Stomach (tissue), 9 donors: ENCODE data around the gene MANSC1. TPM values are rescaled to one million over a fixed set of nuclear protein-coding genes. Genes with fewer than 3 reads are reported as not detected.

Source experiments
- DNase-seq, 2 donors: peaks; one replicate each; pipeline versions ENCODE4 v3.0.0 to v3.0.0-alpha.2; 2013 to 2019
- H3K27ac ChIP-seq, 5 donors: fragments of 200-600 bp in 4 of 5; sonication (generic) in 4 of 5; one replicate each; pipeline ENCODE4 v1.5.1; 2013 to 2019; ENCODE audit warnings: mild to moderate bottlenecking in 1 of 5, moderate library complexity in 1 of 5
- H3K27me3 ChIP-seq, 3 donors: fragments of 200-600 bp; sonication (generic); one replicate each; pipeline ENCODE4 v1.5.1; 2017 to 2019; ENCODE audit warnings: mixed run types in 1 of 3
- H3K36me3 ChIP-seq, 4 donors: fragments of 200-600 bp; sonication (generic); 1 replicate in 3 of 4; 2 replicates in 1 of 4; pipeline ENCODE4 v1.5.1; 2016 to 2019
- H3K4me1 ChIP-seq, 4 donors: fragments of 200-600 bp; sonication (generic); one replicate each; pipeline ENCODE4 v1.5.1; 2016 to 2019
- H3K4me3 ChIP-seq, 4 donors: fragments of 200-600 bp; sonication (generic) in 3 of 4; one replicate each; pipeline ENCODE4 v1.5.1; 2016 to 2019; ENCODE audit warnings: mild to moderate bottlenecking in 1 of 4
- H3K9me3 ChIP-seq, 4 donors: fragments of 200-600 bp; sonication (generic); one replicate each; pipeline ENCODE4 v1.5.1; 2016 to 2019
- CTCF ChIP-seq, 7 experiments: fragments of 450-650 bp in 4 of 7; fragments of 200-600 bp in 3 of 7; sonication (generic) in 3 of 7; IDR thresholded peaks; one replicate each; pipeline ENCODE4 v1.5.1; 2016 to 2019; ENCODE audit warnings: antibody characterized with exemption in 7 of 7, control low read depth in 2 of 7, mild to moderate bottlenecking in 1 of 7
- EP300 ChIP-seq: sonication (generic); formaldehyde crosslinking; IDR thresholded peaks from one replicate; pipeline ENCODE4 v1.6.1; 2017; ENCODE audit warnings: antibody characterized with exemption
- POLR2A ChIP-seq, 4 donors: fragments of 450-650 bp; IDR thresholded peaks; one replicate each; pipeline ENCODE4 v1.6.1; 2016; ENCODE audit warnings: antibody characterized with exemption in 4 of 4, control low read depth in 2 of 4, mild to moderate bottlenecking in 1 of 4, moderate library complexity in 1 of 4
- POLR2AphosphoS5 ChIP-seq, 3 donors: sonication (generic); formaldehyde crosslinking; IDR thresholded peaks; one replicate each; pipeline ENCODE4 v1.6.1; 2016; ENCODE audit warnings: antibody characterized with exemption in 3 of 3
- WGBS, 5 donors: extraction: QIAGEN DNeasy Blood & Tissue Kit in 3 of 5; methylation state at CpG; one replicate each; pipeline versions ENCODE4 v1.1.5 to v1.1.7; 2013 to 2018; 5-methylcytosine and 5-hydroxymethylcytosine counted together
- intact Hi-C: fragments of 100-400 bp; cut with DNase I; formaldehyde crosslinking; loops from one replicate; pipeline ENCODE4 v1.15.1; 2023; ENCODE audit warnings: low total_unique reads
- polyA plus RNA-seq, 3 donors: library from polyadenylated mRNA; stranded (reverse); fragments of 200-250 nt; gene quantifications; one replicate each; pipeline ENCODE4 v1.2.3, GENCODE V29; 2013
- total RNA-seq, 5 donors: library from RNA; depleted of rRNA; stranded (reverse); fragments of >200 nt; gene quantifications; one replicate each; pipeline versions ENCODE4 v1.1.0 to v1.2.3, GENCODE V29; 2014 to 2016
- donor health status: healthy with polysubstance abuse.
- donor health status: Bipolar disorder and iron deficiency.
- donor health status: healthy.

MANSC1 gene
- total and polyA plus RNA-seq, 8 donors, result 0.29 to 35.7 (median 9.5) TPM

- 89 to 98% (median 92%) methylated on average over 5 of the region's 5 CpGs for WGBS, 5 donors
- no peaks in the 10 kb centered on the region for H3K27me3 ChIP-seq
- H3K27ac ChIP-seq, result no peak overlapping the region
- no peak for TF ChIP-seq EP300
- no peak for TF ChIP-seq POLR2A (IDR thresholded peaks at IDR 0.05)
- no peak for TF ChIP-seq CTCF (IDR thresholded peaks at IDR 0.05)
- TF ChIP-seq POLR2AphosphoS5 (IDR thresholded peaks at IDR 0.05), result no peak
- H3K4me3 ChIP-seq, result no peak overlapping the region
- peaks cover 0 to 18% (median 14%) of the 10 kb centered on the region in 4 donors for H3K4me1 ChIP-seq
- no peak for DNase-seq
- H3K9me3 ChIP-seq, result no peaks in the 10 kb centered on the region
- intact Hi-C loops, result no loop called here
- no peaks in the 10 kb centered on the region for H3K36me3 ChIP-seq
These were observed 63.6 kb downstream of the MANSC1 start for GRCh38 chr12:12286441-12286840.

DNA sequence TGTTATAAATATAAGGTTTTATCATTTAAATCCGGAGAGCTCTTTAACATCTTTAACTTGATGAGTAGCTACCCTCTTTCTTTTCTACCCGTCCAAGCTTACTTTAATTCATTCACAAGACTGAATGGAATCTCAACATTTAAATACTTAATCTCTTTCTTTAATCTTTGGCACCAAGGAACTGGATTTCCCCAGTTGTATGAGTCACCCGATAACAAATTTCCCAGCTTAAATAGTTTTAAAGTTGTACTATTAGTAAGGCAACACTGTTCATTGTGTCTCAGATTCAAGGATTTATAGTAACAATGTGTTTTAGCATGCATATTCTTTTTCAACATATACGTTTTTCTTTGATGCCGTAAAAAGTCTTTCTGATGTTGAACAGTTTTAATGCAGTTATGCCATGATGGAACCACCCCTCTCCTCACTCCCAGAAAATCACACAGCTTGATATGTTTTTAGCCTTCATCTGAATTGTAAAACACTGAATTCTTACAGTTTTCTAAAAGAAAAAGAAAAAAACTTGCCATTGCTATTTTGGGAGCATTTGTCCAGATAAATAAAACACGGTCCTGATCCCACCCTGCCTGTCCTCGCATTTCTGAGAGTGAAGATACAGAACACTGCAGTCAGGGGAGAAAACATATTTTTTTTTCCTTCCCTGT lies 67.1 kb downstream of the MANSC1 start:
- no peak overlapping the region for H3K4me3 ChIP-seq
- no peaks in the 10 kb centered on the region for H3K9me3 ChIP-seq
- no peak for TF ChIP-seq POLR2A (IDR thresholded peaks at IDR 0.05)
- no peak for TF ChIP-seq EP300
- TF ChIP-seq POLR2AphosphoS5 (IDR thresholded peaks at IDR 0.05), result no peak
- TF ChIP-seq CTCF (IDR thresholded peaks at IDR 0.05), result no peak
- no peaks in the 10 kb centered on the region for H3K27me3 ChIP-seq
- peak in 1 of 2 donors; percentile 62 for DNase-seq
- H3K36me3 ChIP-seq, result no peaks in the 10 kb centered on the region
- peaks cover 0 to 18% (median 14%) of the 10 kb centered on the region in 4 donors for H3K4me1 ChIP-seq
- H3K27ac ChIP-seq, result peak overlapping the region in 1 of 5 donors; percentile 44
- WGBS, 5 donors, result 25 to 39% (median 28%) methylated on average over 7 of the region's 7 CpGs
- intact Hi-C loops, result no loop called here

- no peak overlapping the region for H3K4me3 ChIP-seq
- H3K27ac ChIP-seq, result no peak overlapping the region
- intact Hi-C loops, result no loop called here
- peaks cover 0 to 2% (median 0%) of the 10 kb centered on the region in 4 donors for H3K9me3 ChIP-seq
- WGBS, 5 donors, result 71 to 84% (median 76%) methylated on average over 3 of the region's 3 CpGs
- H3K27me3 ChIP-seq, result no peaks in the 10 kb centered on the region
- DNase-seq, result no peak
- H3K36me3 ChIP-seq, result no peaks in the 10 kb centered on the region
- TF ChIP-seq POLR2AphosphoS5 (IDR thresholded peaks at IDR 0.05) (no peak), EP300 (no peak), POLR2A (IDR thresholded peaks at IDR 0.05) (no peak)
- peaks cover 0 to 18% (median 14%) of the 10 kb centered on the region in 4 donors for H3K4me1 ChIP-seq
These were observed 67.8 kb downstream of the MANSC1 start for GRCh38 chr12:12282202-12282601.

DNA sequence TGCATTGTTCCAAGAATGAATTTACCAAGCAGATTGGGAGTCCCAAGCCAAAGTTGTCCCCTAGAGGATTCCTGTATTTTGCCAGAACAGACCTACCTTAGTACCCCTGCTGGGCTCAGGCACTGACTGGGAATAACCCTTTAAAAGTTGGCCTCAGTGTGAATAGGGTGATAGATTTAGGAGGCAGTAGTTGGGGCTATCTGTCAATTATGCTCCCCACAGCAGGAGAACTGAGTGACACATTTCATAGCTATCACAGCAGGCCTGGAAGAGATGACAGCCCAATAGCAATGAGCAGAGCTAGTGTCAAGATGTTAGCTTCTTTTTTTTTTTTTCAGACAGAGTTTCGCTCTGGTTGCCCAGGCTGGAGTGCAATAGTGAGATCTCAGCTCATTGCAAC lies 68.9 kb downstream of the MANSC1 start:
- no peak overlapping the region for H3K4me3 ChIP-seq
- WGBS, 5 donors, result 92 to 100% (median 100%) methylated on average over 1 of the region's 1 CpG
- TF ChIP-seq CTCF (IDR thresholded peaks at IDR 0.05) (no peak), POLR2A (IDR thresholded peaks at IDR 0.05) (no peak), POLR2AphosphoS5 (IDR thresholded peaks at IDR 0.05) (no peak), EP300 (no peak)
- H3K4me1 ChIP-seq, result peaks cover 0 to 18% (median 14%) of the 10 kb centered on the region in 4 donors
- DNase-seq, result no peak
- H3K9me3 ChIP-seq, result peaks cover 0 to 4% (median 1%) of the 10 kb centered on the region in 4 donors
- H3K27me3 ChIP-seq, result no peaks in the 10 kb centered on the region
- intact Hi-C loops, result no loop called here
- no peak overlapping the region for H3K27ac ChIP-seq
- H3K36me3 ChIP-seq, result no peaks in the 10 kb centered on the region

- Histone ChIP-seq H3K36me3 (no peaks in the 10 kb centered on the region), H3K4me3 (no peak overlapping the region), H3K27me3 (no peaks in the 10 kb centered on the region), H3K27ac (no peak overlapping the region), H3K9me3 (peaks cover 0 to 4% (median 1%) of the 10 kb centered on the region in 4 donors), H3K4me1 (peaks cover 0 to 18% (median 13%) of the 10 kb centered on the region in 4 donors)
- intact Hi-C loops, result no loop called here
- 67 to 75% (median 71%) methylated on average over 4 of the region's 4 CpGs for WGBS, 5 donors
- TF ChIP-seq POLR2AphosphoS5 (IDR thresholded peaks at IDR 0.05) (no peak), EP300 (no peak), POLR2A (IDR thresholded peaks at IDR 0.05) (no peak), CTCF (IDR thresholded peaks at IDR 0.05) (no peak)
- no peak for DNase-seq
These were observed 71.1 kb downstream of the MANSC1 start for GRCh38 chr12:12278899-12279298.
